Measurements from ENCODE around the gene GRIK1. TPM values are rescaled to one million over a fixed set of nuclear protein-coding genes. Genes with fewer than 3 reads are reported as not detected.

The GRIK1 gene
- total RNA-seq, 1 donor from 2014 or later = not detected

DNA sequence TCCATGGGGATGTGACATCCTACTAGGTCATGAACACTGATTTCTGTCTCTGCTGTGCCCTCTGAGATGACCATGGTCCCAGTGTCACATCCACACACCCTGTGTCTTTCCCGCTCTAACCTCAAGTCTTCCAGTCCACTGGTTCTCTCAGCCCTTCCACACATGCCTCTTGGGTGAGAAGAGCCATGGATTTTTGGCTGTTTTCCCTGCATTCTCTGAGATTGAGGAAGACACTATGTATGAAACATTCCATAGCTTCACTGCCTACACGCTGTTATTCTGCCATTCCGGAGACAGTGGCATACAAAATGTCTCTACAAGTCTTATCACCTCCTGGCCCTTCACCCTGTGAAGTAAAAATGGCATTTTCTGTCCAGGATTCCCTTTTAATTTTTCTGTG, 393.7 kb downstream of the GRIK1 start:
- ATAC-seq (no peak), DNase-seq (ENCODE audit: missing footprints) (no peak)
- intact Hi-C loops (cut with DNase I) = no loop called here

DNA sequence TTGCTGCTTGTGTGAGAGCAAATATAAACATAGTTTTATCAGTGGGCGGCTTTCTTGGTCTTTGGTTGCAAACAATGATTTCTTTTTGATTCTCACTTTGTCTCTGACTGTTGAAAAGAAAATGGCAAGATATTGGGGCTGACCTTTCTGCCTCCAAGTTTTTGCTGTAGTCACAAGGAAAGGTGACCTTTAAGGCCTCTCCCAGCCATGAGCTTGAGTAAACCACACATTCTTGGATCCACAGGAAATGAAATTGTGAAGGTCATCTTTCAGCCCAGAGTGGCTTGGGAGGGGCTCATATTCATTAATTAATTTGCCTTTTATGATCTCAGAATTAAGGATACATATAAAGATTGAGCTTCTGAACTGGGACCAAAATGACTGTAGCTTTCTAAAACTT, 399.5 kb downstream of the GRIK1 start:
- intact Hi-C loops (cut with DNase I) = no loop called here
- DNase-seq (ENCODE audit: missing footprints) = no peak
- no peak for ATAC-seq

DNA sequence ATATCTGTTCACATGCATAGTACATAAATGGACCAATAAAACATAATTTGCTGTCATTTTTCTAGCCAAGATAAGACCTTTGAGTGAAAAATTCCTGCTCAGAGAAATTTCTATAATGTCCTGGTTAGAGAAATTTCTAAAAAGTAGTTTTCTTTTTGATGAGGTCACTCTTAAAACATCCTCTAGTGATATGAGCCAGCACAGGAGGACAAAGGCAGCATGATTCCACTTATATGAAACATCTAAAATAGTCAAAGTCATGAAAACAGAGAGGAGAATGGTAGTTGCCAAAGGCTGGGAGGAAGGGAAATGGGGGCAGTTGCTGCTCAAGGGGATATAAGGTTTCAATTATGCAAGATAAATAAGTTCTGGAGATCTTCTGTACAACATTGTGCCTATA, 401.7 kb downstream of the GRIK1 start:
- ATAC-seq (no peak), DNase-seq (ENCODE audit: missing footprints) (no peak)
- intact Hi-C loops (cut with DNase I) = no loop called here

DNA sequence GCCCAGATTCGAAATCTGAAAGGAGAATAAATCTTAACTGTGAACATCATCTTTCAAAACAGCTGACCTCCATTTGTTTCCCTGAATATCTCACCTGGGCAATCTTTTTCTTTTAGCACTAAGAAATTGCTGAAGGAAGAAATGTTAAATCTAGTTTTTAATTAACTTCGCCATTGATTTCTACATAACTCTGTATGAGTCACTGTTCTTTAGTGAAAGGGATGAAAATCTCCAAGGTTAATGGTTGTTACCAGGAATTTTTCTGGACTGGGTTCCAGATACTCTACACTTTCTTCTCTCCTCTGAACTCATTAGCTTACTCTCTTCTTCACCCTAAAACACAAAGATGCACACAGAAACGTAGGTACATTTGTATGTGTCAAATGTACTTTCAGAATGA, 405.3 kb downstream of the GRIK1 start:
- no peak for ATAC-seq
- intact Hi-C loops (cut with DNase I) = no loop called here
- no peak for DNase-seq (ENCODE audit: missing footprints)

DNA sequence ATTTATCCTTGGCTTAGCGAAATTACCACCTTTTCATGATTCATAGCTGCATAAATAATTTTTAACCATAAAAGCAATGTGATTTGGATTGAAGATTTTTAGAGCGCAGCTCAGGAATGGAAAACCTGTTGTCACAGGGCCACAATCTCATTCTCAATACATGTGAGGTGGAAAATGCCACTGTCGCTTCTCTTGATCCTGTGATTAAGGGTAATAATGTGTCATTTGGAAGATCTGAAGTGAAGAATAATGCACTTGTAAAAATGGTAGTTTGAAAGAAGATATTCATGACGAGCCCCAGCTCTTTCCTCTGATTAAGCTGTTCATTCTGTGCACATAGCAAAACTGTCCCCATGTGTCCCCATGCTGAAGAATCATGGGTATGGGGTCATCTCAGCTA, 410.7 kb downstream of the GRIK1 start:
- DNase-seq (ENCODE audit: missing footprints) (no peak), ATAC-seq (no peak)
- intact Hi-C loops (cut with DNase I) = no loop called here

DNA sequence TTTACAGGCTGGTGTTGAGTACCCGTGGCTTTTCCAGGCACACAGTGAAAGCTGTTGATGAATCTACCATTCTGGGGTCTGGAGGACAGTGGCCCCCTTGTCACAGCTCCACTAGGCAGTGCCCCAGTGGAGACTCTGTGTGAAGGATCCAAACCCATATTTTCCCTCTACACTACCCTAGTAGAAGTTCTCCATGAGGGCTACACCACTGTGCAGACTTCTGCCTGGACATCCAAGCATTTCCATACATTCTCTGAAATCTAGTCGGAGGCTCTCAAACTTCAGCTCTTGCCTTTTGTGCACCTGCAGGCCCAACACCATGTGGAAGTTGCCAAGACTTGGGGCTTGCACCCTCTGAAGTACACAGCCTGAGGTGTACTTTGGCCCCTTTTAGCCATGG, 413.3 kb downstream of the GRIK1 start:
- DNase-seq (ENCODE audit: missing footprints) = no peak
- no peak for ATAC-seq
- intact Hi-C loops (cut with DNase I) = no loop called here

DNA sequence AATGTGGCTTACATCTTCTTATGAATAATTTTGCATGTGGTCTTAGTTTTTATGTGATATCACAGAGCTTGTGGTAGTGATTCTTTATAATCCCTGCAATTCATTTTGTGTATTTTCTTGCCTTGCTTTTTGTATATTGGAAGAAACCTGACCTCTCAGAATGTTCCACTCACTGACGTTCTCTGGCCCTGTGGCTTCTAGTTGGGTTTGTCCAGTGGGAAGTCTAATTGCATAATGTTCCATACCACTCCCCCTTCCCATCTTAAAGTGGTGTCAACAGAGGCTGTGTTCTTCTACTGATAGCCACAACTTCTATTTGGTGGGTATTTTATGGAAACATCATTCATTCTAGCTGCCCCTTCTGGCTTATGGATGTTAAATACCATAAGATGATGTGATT, 415.7 kb downstream of the GRIK1 start:
- ATAC-seq (peak; percentile 88), DNase-seq (ENCODE audit: missing footprints) (no peak)
- intact Hi-C loops (cut with DNase I) = no loop called here

DNA sequence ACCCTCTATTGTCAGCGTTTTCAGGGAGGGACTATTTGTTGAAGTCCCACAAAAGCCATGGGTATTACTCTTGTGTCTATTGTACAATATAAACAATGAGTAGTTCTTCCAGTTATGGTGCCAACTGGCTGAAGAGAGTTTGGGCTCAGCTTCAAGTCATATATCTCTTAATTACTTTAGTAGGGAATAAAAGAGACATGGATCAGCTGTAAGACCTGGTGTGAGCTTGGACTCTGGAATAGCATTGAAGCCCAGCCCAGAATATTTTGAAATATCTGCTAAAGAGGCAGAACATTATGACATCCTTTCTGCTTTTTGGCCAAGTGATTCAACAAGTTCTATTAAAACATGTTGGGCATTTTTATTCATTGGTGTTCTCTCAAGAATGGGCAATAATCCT, 416.1 kb downstream of the GRIK1 start:
- intact Hi-C loops (cut with DNase I) = no loop called here
- ATAC-seq (peak; percentile 92), DNase-seq (ENCODE audit: missing footprints) (no peak)

DNA sequence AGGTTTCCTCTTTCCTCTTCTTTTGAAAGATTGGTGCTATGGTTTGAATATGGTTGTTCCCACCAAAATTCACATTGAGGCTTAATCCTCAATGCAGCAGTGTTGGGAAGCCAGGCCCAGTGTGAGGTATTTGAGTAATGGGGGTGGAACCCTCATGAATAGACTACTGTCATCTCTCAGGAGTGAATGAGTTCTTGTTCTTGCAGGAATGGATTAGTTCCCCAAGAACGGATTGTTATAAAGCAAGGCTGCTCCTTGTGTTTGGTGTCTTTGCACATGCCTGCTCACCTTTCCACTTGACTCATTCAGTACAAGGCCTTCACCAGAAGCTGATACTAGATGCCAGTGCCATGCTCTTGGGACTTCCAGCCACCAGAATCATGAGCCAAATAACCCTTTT, 417.9 kb downstream of the GRIK1 start:
- ATAC-seq = no peak
- no peak for DNase-seq (ENCODE audit: missing footprints)
- intact Hi-C loops (cut with DNase I) = no loop called here

DNA sequence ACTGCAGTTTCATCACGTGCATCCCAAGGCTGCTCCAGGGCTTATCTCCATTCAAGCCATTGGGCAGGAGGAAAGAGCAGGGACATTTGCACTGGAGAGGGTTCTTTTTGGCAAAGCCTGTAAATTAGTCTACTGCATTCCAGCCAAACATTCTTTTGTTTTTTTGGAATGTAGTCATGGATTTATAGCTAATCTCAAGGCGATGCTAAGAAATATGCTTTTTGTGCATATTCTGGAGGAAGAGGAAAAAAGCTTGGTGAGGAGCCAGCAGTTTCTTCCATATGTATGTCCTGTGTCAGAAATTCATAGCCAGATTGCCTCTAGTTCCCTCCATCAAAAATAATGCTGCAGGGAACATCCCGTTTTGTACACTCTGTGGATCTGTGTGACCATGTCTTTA, 419.6 kb downstream of the GRIK1 start:
- DNase-seq (ENCODE audit: missing footprints) (no peak), ATAC-seq (no peak)
- intact Hi-C loops (cut with DNase I) = no loop called here

DNA sequence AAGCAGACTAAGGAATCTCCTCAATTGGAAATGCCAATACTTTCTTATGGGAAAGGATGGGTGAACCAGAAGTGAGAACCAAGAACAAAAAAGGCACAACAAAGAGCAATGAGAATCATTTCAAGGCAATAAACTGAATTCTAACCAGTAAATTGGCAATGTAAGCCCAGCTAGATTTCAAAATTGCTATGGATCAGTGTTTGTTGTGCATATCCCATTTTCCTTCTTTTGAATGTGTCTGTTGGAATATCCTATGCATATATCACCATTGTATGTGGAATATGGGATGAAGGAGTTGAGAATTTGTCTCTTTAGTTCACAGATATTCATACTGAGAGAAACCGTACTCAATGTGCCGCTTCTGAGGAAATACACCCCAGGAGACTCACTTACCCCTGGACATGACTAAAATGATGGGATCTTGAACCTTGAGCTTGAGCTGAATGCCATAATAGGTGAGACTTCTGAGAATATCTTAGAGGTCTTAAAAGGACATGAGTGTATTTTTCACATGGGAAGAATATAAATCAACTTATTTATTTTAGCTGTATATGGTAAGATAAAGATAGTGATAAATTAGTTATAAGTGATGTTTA, 425.0 kb downstream of the GRIK1 start:
- intact Hi-C loops (cut with DNase I) = no loop called here
- DNase-seq (ENCODE audit: missing footprints) = no peak
- no peak for ATAC-seq

DNA sequence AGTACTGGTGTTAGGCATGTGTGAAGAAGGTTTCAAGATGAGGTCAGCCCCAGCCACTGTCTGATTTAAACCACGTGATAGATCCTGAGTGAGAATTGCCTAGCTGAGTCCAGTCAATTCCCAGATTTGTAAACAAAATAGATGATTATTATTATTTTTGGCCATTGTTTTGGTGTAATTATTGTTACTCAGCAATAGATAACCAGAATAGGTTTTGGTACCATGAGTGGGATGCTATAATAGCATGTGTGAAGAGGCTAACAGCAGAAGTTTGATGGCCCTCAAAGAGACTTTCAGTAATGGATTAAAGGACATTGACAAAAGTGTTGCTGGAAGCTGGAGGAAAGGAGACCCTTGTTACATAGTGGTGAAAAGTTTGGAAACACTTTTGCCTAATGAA, 426.3 kb downstream of the GRIK1 start:
- ATAC-seq = no peak
- no peak for DNase-seq (ENCODE audit: missing footprints)
- intact Hi-C loops (cut with DNase I) = no loop called here

DNA sequence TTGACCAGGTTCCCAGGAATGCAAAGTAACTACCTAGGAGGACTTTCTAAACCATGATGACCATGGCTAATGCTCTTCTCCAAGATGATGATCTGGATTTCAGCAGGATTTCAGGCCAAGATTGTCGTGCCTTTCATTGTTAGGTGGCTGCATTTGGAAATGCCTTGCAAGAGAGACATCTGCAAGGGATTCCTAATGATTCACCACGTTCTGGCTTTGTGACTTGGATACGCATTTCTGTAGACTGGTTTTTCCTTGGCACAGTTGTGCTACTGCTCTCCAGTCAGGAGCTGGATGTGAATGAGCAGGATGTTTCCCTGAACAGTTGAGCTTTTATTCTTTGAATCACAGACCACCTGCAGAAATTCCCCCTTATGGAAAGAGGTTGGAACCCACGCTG, 428.7 kb downstream of the GRIK1 start:
- DNase-seq (ENCODE audit: missing footprints) (no peak), ATAC-seq (no peak)
- intact Hi-C loops (cut with DNase I) = no loop called here

DNA sequence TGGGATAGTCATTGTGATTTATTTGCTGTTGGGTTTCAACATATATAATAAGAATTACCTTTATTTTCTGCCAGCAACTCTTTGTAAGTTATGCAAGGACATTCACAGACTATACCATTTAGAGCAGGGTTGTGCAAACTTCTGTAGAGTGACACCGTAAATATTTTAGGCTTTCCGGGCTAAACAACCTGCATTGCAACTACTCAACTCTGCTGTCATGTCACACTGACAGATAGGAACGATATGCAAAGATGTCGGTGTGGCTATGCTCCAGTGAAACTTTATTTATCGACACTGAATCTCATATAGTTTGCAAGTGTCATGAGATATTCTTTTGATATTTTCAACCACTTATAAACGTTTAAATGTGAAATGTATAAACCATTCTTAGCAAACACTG, 430.7 kb downstream of the GRIK1 start:
- ATAC-seq (no peak), DNase-seq (ENCODE audit: missing footprints) (no peak)
- intact Hi-C loops (cut with DNase I) = no loop called here

DNA sequence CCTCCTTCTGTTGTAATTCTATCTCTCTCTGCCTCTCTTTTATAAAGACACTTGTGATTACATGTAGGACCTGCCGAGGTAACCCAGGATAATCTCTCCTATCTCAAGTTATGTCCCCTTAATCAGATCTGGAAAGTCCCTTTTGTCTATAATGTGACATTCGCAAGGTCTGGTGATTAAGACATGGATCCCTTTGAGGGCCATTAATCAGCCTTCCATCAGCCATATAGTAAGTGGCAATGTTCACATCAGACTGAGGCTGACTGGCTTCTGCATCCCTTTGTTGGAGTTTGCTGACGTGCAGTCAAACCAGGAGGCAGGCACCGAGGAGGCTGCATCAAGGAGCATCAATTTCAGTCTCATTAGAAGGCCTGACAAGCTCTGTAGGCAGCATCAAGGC, 431.5 kb downstream of the GRIK1 start:
- DNase-seq (ENCODE audit: missing footprints) (no peak), ATAC-seq (no peak)
- intact Hi-C loops (cut with DNase I) = no loop called here

DNA sequence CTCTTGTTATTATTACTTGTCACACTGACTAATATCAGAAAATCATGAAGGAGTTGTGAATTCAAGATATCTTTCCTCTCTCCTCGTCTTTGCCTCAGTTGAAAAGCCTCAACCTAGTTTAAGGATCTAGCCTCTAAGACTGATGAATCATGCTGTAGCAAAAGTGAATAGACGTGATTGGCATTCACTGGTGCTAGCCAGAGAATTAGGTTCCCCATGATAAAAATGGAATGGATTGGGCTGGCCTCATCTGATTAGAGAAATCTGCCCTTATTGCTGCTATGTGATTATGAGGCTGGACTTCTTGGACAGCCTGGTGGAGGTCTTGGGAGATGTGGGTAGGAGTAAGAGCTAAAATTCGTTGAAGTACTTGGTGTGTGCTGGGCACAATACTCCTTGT, 432.8 kb downstream of the GRIK1 start:
- DNase-seq (ENCODE audit: missing footprints) = no peak
- ATAC-seq = no peak
- intact Hi-C loops (cut with DNase I) = no loop called here

DNA sequence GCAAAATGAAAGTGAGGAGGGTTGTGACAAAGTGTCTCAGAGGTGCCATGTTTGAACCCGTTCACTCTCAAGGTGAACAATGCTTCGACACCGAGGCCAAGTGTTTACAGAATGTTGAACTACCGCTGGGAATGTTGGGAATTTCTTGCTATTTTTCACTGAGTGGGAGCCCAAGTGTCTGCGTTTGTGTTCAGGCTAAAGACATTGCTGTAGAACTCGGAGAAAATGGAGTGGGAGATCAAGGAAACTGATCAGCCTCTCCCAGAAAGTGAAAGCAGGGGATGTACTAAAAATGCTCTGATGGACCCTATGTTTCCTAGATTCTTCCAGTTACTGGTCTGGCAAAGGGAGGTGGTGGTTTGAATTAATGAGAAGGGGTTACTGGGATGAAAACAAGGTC, 433.6 kb downstream of the GRIK1 start:
- intact Hi-C loops (cut with DNase I) = no loop called here
- DNase-seq (ENCODE audit: missing footprints) (no peak), ATAC-seq (no peak)

DNA sequence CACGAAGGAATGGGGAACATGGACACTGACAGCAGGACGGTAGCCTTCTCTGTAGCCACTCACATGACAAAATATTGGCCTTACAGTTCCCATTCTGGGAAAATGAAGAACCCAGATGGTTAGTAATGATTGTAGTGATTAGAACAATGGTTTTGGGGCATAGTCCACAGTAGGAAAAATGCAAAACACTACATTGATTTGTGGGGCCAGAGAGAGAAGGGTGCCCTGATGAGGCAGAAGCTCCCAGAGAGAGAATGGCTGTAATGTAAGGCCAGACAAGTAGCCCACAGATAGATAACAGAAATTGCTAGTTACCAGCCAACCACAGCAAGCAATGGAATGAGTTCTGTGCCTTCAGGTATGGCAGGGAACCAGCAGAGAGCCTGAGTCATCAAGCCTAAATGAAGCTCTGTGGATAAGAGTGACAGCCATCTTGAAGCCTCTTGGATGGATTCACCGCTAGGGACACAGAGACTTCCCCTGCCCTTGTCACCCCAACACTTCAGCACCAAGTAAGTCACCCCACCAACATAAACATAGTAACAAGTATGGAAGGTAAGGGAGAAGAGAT, 435.0 kb downstream of the GRIK1 start:
- ATAC-seq = no peak
- intact Hi-C loops (cut with DNase I) = no loop called here
- no peak for DNase-seq (ENCODE audit: missing footprints)

DNA sequence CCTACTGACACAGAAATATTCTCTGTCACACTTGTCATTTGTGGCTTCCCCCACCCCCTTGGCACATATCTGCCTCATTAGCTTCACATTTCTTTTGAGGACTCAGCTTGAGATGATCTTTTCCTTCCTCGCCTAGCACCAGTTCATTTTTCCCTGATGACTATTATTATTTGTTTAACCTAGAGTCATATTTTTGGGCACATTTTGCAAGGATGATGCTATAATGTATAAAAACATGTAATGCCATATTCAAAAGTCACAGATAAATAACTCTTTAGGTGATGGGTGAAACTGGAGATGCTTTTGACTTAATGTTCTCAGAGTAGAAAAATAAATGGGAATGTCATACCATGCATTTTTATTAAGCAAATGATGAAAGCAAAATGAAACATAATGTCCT, 438.3 kb downstream of the GRIK1 start:
- ATAC-seq = no peak
- no peak for DNase-seq (ENCODE audit: missing footprints)
- intact Hi-C loops (cut with DNase I) = no loop called here

DNA sequence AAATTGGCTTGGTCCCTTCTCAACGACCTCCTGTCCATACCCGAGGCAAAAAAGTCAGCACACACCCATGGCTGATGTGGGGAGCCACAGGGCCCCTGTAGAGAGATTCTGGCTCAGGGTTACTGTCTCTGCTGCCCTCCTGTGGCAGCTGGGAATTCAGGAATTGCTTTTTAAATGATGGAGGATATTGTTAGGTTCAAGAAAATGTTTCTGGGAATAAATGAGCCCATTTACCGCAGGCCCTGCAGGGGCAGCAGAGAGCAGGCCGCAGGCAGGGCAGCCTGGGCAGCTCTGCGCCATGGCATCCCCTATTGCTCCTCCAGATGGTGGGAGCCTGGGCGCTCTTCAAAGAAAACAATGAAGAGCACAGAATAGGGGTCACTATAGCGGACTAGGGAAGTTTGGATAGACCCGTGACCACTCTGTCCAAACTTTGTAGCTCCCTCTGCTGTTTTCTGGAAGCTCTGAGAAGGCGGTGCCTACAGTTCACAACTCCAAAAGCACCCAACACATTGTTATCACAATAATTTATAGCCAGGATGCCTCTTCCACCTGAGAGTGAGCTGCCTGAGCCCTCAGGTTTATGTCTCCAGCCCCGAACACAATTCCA, 440.0 kb downstream of the GRIK1 start:
- intact Hi-C loops (cut with DNase I) = no loop called here
- DNase-seq (ENCODE audit: missing footprints) = no peak
- ATAC-seq = no peak

DNA sequence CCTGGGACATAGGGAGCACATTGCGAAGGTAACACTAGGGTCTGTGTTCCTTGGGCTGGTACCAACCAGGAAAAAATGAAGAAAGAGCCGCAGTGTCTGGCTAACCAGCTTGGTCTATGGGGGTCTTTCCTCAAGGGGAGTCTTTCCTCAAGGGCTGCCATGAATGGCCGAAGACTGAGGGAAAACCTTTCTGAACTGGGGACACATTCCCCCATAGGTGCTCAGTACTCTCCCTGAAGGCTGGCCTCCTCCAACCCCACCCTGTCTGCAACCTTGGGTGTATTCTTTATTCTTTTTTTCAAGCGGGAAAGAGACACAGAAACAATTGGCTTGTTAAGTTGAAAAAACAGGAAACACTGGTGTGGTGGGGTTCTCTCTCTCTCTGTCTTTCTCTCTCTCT, 440.6 kb downstream of the GRIK1 start:
- no peak for ATAC-seq
- intact Hi-C loops (cut with DNase I) = no loop called here
- no peak for DNase-seq (ENCODE audit: missing footprints)

Measured in Right ventricle myocardium inferior (tissue), 1 donor.